AG04449 (cell line): ENCODE measurements around the gene MCU.

ENCODE experiments used
- CTCF ChIA-PET: fragments of 350-600 bp; formaldehyde crosslinking; extraction: SDS; loops from one replicate; lab custom pipeline; 2021; ENCODE audit warnings: antibody characterized with exemption; lab: Yijun Ruan, JAX
- POLR2A ChIA-PET: fragments of 400-600, 350-600 bp; formaldehyde crosslinking; extraction: SDS; loops from one replicate; lab custom pipeline; 2020; ENCODE audit warnings: antibody characterized with exemption, inconsistent platforms; lab: Yijun Ruan, JAX
- DNase-seq: peaks from one replicate; pipeline ENCODE4 v3.0.0-alpha.2; 2010; ENCODE audit warnings: low read depth, low spot score
- H3K4me3 ChIP-seq: 2 replicates; pipeline ENCODE4 v1.5.1; 2011; ENCODE audit warnings: low read depth, mild to moderate bottlenecking, control low read depth, low read length
- TF ChIP-seq, protein P1 (sequence below): IDR thresholded peaks from one replicate; pipeline ENCODE4 v1.5.1; 2011; ENCODE audit warnings: mild to moderate bottlenecking, moderate library complexity, low read length, control low read depth, inconsistent platforms; ENCODE audit not compliant: insufficient read depth; ENCODE audit errors: missing control alignments

The MCU gene

DNA sequence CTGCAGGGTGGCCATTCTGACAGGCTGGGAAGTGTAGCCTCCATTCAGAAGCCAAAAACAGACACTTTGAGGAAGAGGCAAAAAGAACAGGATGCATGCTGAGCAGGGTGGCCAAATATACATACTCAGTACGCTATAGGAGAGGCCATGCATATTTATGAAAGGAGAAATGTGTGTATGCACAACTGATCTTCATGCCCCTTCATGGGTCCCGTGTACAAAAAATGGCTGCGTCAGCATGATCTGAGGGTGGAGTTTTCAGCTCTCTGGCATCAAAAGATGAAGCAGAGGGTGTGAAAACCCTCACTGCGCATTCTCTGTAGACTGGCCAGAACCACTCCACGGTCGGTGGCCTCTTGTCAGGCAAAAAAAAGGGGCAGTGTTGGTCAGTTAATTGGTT, 166.1 kb downstream of the MCU start:
- TF ChIP-seq, protein P1, sequence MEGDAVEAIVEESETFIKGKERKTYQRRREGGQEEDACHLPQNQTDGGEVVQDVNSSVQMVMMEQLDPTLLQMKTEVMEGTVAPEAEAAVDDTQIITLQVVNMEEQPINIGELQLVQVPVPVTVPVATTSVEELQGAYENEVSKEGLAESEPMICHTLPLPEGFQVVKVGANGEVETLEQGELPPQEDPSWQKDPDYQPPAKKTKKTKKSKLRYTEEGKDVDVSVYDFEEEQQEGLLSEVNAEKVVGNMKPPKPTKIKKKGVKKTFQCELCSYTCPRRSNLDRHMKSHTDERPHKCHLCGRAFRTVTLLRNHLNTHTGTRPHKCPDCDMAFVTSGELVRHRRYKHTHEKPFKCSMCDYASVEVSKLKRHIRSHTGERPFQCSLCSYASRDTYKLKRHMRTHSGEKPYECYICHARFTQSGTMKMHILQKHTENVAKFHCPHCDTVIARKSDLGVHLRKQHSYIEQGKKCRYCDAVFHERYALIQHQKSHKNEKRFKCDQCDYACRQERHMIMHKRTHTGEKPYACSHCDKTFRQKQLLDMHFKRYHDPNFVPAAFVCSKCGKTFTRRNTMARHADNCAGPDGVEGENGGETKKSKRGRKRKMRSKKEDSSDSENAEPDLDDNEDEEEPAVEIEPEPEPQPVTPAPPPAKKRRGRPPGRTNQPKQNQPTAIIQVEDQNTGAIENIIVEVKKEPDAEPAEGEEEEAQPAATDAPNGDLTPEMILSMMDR, result no peak
- H3K4me3 ChIP-seq, result no peak overlapping the region
- ChIA-PET CTCF (no interaction called here), POLR2A (no interaction called here)
- no peak for DNase-seq

- DNase-seq, result no peak
- no peak overlapping the region for H3K4me3 ChIP-seq
- CTCF ChIA-PET, result no interaction called here
- TF ChIP-seq, protein P1, result no peak
- POLR2A ChIA-PET, result no interaction called here
Observed at GRCh38 chr10:72862957-72863356, 171.0 kb downstream of the MCU start.

- ChIA-PET CTCF (interaction anchor here (0.7 to 6.6 kb wide), 14 partner anchors 9 to 534 kb away, joined by 3 to 44 read pairs (median 3); partner anchors contain the start of gene DNAJB12), POLR2A (interaction anchor here (0.6 kb wide), 1 partner anchor 229 kb away, joined by 4 read pairs; no protein-coding TSS in a partner anchor)
- DNase-seq, result no peak
- no peak overlapping the region for H3K4me3 ChIP-seq
- TF ChIP-seq, protein P1, result peak; percentile 24
Observed at GRCh38 chr10:72875250-72876055, 183.5 kb downstream of the MCU start.

DNA sequence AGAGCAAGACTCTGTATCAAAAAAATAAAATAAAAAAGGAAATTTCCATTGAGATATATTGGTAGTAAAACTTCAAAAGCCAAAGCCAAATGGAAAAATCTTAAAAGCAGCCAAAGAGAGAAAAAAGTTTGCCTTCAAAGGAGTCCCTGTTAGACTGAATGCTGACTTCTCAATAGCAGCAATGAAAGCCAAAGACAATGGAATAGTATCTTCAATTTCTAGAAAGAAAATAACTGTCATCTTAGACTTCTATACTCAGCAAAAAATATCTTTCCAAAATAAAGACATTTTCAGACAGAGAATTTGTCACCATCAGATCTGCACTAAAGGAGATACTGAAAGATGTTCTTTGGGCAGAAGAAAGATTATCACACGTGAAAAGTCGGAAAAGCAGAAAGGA, 187.3 kb downstream of the MCU start:
- no peak overlapping the region for H3K4me3 ChIP-seq
- DNase-seq, result no peak
- ChIA-PET POLR2A (no interaction called here), CTCF (no interaction called here)
- TF ChIP-seq, protein P1, result no peak

DNA sequence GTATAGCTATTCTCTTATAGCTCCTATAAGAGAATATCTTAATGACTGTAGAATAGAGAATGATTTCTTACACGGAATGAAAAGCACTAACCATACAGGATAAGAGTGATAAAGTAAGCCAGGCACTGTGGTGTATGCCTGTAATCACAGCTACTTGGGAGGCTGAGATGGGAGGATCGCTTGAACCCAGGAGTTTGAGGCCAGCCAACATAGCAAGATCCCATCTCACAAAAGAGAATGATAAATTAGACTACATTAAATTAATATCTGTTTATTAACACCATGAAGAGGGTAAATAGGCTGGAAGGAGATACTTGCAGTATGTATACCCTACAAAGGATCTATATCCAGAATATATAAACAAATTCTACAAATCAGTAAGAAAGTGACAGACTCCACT, 189.3 kb downstream of the MCU start:
- no peak overlapping the region for H3K4me3 ChIP-seq
- TF ChIP-seq, protein P1, result no peak
- POLR2A ChIA-PET, result no interaction called here
- CTCF ChIA-PET, result no interaction called here
- no peak for DNase-seq

DNA sequence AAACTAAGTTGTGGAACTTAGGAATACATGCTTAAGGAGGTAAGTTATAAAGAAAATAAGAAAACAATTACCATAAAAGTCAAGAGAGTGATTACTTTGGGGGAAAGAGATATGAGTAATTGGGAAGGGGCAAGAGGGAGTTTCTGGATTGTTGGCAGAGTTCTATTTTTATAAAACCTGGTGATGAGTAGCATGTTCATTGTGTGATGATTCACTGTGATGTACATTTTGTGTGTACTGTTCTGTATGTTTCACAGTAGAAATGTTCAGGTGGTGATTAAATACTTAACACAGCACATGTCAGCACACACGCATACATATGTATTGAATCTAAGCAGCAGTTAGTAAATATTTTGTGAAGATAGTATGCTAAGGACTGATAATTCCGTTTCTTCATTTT, 191.9 kb downstream of the MCU start:
- TF ChIP-seq, protein P1, result no peak
- CTCF ChIA-PET, result no interaction called here
- H3K4me3 ChIP-seq, result no peak overlapping the region
- POLR2A ChIA-PET, result no interaction called here
- no peak for DNase-seq
